Measurements from ENCODE around the gene LONP2.

DNA sequence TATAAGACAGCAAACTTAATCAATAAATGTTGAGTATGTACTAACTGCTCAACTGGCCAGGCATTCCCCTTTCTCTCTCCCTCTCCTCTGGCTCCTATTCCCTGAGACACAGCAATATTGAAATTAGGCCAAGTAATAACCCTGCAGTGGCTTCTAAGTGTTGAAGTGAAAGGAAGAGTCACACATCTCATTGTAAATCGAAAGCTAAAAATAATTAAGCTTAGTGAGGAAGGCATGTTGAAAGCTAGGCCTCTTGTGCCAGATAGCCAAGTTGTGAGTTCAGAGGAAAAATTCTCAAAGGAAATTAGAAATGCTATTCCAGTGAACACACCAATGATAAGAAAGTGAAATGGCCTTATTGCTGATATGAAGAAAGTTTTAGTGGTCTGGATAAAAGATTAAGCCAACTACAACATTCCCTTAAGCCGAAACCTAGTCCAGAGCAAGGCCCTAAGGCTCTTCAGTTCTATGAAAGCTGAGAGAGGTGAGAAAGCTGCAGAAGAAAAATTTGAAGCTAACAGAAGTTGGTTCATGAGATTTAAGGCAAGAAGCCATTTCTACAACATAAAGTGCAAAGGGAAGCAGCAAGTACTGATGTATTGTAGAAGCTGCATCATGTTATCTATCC, 38.6 kb downstream of the LONP2 start:
- TF ChIP-seq, protein P1, sequence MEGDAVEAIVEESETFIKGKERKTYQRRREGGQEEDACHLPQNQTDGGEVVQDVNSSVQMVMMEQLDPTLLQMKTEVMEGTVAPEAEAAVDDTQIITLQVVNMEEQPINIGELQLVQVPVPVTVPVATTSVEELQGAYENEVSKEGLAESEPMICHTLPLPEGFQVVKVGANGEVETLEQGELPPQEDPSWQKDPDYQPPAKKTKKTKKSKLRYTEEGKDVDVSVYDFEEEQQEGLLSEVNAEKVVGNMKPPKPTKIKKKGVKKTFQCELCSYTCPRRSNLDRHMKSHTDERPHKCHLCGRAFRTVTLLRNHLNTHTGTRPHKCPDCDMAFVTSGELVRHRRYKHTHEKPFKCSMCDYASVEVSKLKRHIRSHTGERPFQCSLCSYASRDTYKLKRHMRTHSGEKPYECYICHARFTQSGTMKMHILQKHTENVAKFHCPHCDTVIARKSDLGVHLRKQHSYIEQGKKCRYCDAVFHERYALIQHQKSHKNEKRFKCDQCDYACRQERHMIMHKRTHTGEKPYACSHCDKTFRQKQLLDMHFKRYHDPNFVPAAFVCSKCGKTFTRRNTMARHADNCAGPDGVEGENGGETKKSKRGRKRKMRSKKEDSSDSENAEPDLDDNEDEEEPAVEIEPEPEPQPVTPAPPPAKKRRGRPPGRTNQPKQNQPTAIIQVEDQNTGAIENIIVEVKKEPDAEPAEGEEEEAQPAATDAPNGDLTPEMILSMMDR (conservative IDR thresholded peaks at IDR 0.05; ENCODE audit: low read depth, low read length), result no peak
- no peak for TF ChIP-seq EZH2 (IDR thresholded peaks at IDR 0.05; ENCODE audit: low read length, unreplicated experiment)
